H9 (cell line): ENCODE results near the gene RAI1. TPM values are rescaled to one million over a fixed set of nuclear protein-coding genes. Genes with fewer than 3 reads are reported as not detected.

Experiments used
- DNase-seq: peaks from one replicate; pipeline ENCODE4 v3.0.0-alpha.2; 2017
- H2AFZ ChIP-seq: one replicate; pipeline ENCODE4 v1.6.1; 2013; ENCODE audit warnings: mild to moderate bottlenecking, low read length, control low read depth, moderate library complexity
- H2AK5ac ChIP-seq: 2 replicates; pipeline ENCODE4 v1.6.1; 2013; ENCODE audit warnings: low read length, control low read depth, mixed read lengths; ENCODE audit not compliant: insufficient read length
- H2BK120ac ChIP-seq: one replicate; pipeline ENCODE4 v1.6.1; 2013; ENCODE audit warnings: low read depth, mild to moderate bottlenecking, low read length, control low read depth, inconsistent platforms; ENCODE audit not compliant: poor library complexity, severe bottlenecking
- H2BK12ac ChIP-seq: 2 replicates; pipeline ENCODE4 v1.6.1; 2013; ENCODE audit warnings: low read length, control low read depth, mixed read lengths, low read depth; ENCODE audit not compliant: insufficient read length
- H2BK15ac ChIP-seq: 2 replicates; pipeline ENCODE4 v1.6.1; 2013; ENCODE audit warnings: low read depth, low read length, control low read depth
- H2BK20ac ChIP-seq: one replicate; pipeline ENCODE4 v1.6.1; 2013; ENCODE audit warnings: low read depth, mild to moderate bottlenecking, low read length, control low read depth, inconsistent platforms; ENCODE audit not compliant: poor library complexity, severe bottlenecking
- H2BK5ac ChIP-seq: 2 replicates; pipeline ENCODE4 v1.6.1; 2013; ENCODE audit warnings: low read length, control low read depth, mixed read lengths; ENCODE audit not compliant: insufficient read length
- H3K14ac ChIP-seq: 2 replicates; pipeline ENCODE4 v1.6.1; 2013; ENCODE audit warnings: low read length, control low read depth; ENCODE audit not compliant: insufficient read depth
- H3K18ac ChIP-seq: 2 replicates; pipeline ENCODE4 v1.6.1; 2013; ENCODE audit warnings: low read depth, mild to moderate bottlenecking, mixed read lengths, low read length, control low read depth; ENCODE audit not compliant: insufficient read length
- H3K23ac ChIP-seq: 2 replicates; pipeline ENCODE4 v1.6.1; 2013; ENCODE audit warnings: low read length, control low read depth, mixed read lengths, low read depth; ENCODE audit not compliant: insufficient read length
- H3K23me2 ChIP-seq: 2 replicates; pipeline ENCODE4 v1.6.1; 2013; ENCODE audit warnings: low read depth, mild to moderate bottlenecking, mixed read lengths, low read length, control low read depth; ENCODE audit not compliant: insufficient read length, poor library complexity, severe bottlenecking
- H3K27ac ChIP-seq: 2 replicates; pipeline ENCODE4 v1.5.1; 2013; ENCODE audit warnings: low read length, control low read depth, mixed read lengths, low read depth; ENCODE audit not compliant: insufficient read length
- H3K27me3 ChIP-seq: 2 replicates; pipeline ENCODE4 v1.6.1; 2013; ENCODE audit warnings: low read length, control low read depth, inconsistent platforms; ENCODE audit not compliant: insufficient read depth
- H3K4ac ChIP-seq: 2 replicates; pipeline ENCODE4 v1.6.1; 2013; ENCODE audit warnings: low read depth, mild to moderate bottlenecking, control low read depth, inconsistent platforms, low read length, moderate library complexity
- H3K4me1 ChIP-seq: 2 replicates; pipeline ENCODE4 v1.6.1; 2013; ENCODE audit warnings: low read length, control low read depth, inconsistent platforms; ENCODE audit not compliant: insufficient read depth
- H3K4me2 ChIP-seq: 2 replicates; pipeline ENCODE4 v1.6.1; 2013; ENCODE audit warnings: low read length, control low read depth, mixed read lengths; ENCODE audit not compliant: insufficient read length, insufficient read depth
- H3K56ac ChIP-seq: 2 replicates; pipeline ENCODE4 v1.6.1; 2013; ENCODE audit warnings: low read depth, mild to moderate bottlenecking, mixed read lengths, low read length, control low read depth; ENCODE audit not compliant: insufficient read length
- H3K79me1 ChIP-seq: 2 replicates; pipeline ENCODE4 v1.6.1; 2013; ENCODE audit warnings: low read depth, mild to moderate bottlenecking, moderate library complexity, low read length, control low read depth, inconsistent platforms; ENCODE audit not compliant: insufficient read depth, poor library complexity, severe bottlenecking
- H3K79me2 ChIP-seq: 2 replicates; pipeline ENCODE4 v1.6.1; 2013; ENCODE audit warnings: low read length, control low read depth, inconsistent platforms; ENCODE audit not compliant: insufficient read depth
- H3K9ac ChIP-seq: 2 replicates; pipeline ENCODE4 v1.6.1; 2013; ENCODE audit warnings: low read length, control low read depth, mixed read lengths; ENCODE audit not compliant: insufficient read length; ENCODE audit errors: extremely low read depth
- H3K9me3 ChIP-seq: one replicate; pipeline ENCODE4 v1.6.1; 2013; ENCODE audit warnings: low read depth, low read length, inconsistent platforms; ENCODE audit not compliant: control insufficient read depth
- H3T11ph ChIP-seq: one replicate; pipeline ENCODE4 v1.6.1; 2013; ENCODE audit warnings: mild to moderate bottlenecking, low read length, control low read depth, inconsistent platforms
- H4K20me1 ChIP-seq: one replicate; pipeline ENCODE4 v1.6.1; 2013; ENCODE audit not compliant: control insufficient read depth, insufficient read length, insufficient read depth
- H4K5ac ChIP-seq: 2 replicates; pipeline ENCODE4 v1.6.1; 2013; ENCODE audit warnings: low read depth, mild to moderate bottlenecking, mixed read lengths, low read length, control low read depth; ENCODE audit not compliant: insufficient read length
- H4K8ac ChIP-seq: replicated peaks from 2 replicates; pipeline ENCODE4 v1.6.1; 2013; ENCODE audit warnings: low read length, control low read depth, mixed read lengths, low read depth; ENCODE audit not compliant: insufficient read length
- H4K91ac ChIP-seq: 2 replicates; pipeline ENCODE4 v1.6.1; 2013; ENCODE audit warnings: low read depth, mild to moderate bottlenecking, moderate library complexity, mixed read lengths, low read length, control low read depth; ENCODE audit not compliant: insufficient read length
- H3K27ac Mint-ChIP-seq, 3 experiments: 2 replicates in 2 of 3; 3 replicates in 1 of 3; pipeline ENCODE4 v1.8.0; 2020 to 2021; ENCODE audit warnings: mixed read lengths in 3 of 3, mild to moderate bottlenecking in 1 of 3, moderate library complexity in 1 of 3
- H3K27me3 Mint-ChIP-seq: 2 replicates; pipeline ENCODE4 v1.8.0; 2021; ENCODE audit warnings: low read depth, mild to moderate bottlenecking, moderate library complexity, mixed read lengths
- H3K36me3 Mint-ChIP-seq, 3 experiments: 2 replicates in 2 of 3; 3 replicates in 1 of 3; pipeline ENCODE4 v1.8.0; 2020 to 2021; ENCODE audit warnings: low read depth in 3 of 3, mixed read lengths in 3 of 3; ENCODE audit not compliant: insufficient read depth in 1 of 3
- H3K4me1 Mint-ChIP-seq, 2 experiments: 2 replicates each; pipeline ENCODE4 v1.8.0; 2020; ENCODE audit warnings: mixed read lengths in 2 of 2
- H3K4me3 Mint-ChIP-seq, 2 experiments: 2 replicates in 1 of 2; 3 replicates in 1 of 2; pipeline ENCODE4 v1.8.0; 2020 to 2021; ENCODE audit warnings: mild to moderate bottlenecking in 2 of 2, mixed read lengths in 2 of 2, moderate library complexity in 1 of 2
- H3K9me3 Mint-ChIP-seq, 2 experiments: 2 replicates in 1 of 2; 3 replicates in 1 of 2; pipeline ENCODE4 v1.8.0; 2020; ENCODE audit warnings: mild to moderate bottlenecking in 2 of 2, mixed read lengths in 2 of 2, moderate library complexity in 1 of 2
- WGBS: extraction: QIAGEN DNeasy Blood & Tissue Kit; methylation state at CpG from one replicate; pipeline ENCODE4 v1.1.7; 2013; ENCODE audit warnings: missing lambda C conversion rate, low lambda C conversion rate, mixed read lengths; ENCODE audit not compliant: insufficient read length; ENCODE audit errors: extremely low coverage; 5-methylcytosine and 5-hydroxymethylcytosine counted together
- total RNA-seq: library from RNA; stranded (reverse); gene quantifications from 2 replicates; pipeline ENCODE4 v1.2.1, GENCODE V29; 2021
- TF ChIP-seq, protein P1 (sequence below): fragments of 200-600 bp; sonication (generic); conservative IDR thresholded peaks from 3 replicates; pipeline ENCODE4 v1.8.0; 2021; ENCODE audit warnings: antibody characterized with exemption, mild to moderate bottlenecking

The RAI1 gene
- total RNA-seq, 1 experiment from 2014 or later, result 1.5 TPM

DNA sequence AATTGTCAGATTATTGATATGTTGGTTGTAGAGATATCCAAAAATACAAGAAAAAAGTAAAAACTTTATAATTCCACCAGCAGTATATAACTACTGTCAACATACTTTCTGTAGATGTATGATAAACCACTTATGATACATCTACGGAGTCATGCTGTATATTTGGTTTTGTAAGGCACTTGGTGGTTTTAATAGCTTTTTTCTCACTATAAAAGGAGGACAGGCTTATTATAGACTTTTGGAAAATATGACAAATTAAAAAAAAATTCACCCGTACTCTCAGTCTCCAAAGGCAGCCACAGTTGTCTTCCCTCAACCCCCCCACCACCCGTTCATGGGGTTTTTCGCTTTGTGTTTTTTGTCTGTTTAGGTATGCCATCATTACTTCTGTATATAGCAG, 14.8 kb downstream of the RAI1 start:
- no peaks in the 10 kb centered on the region for H4K20me1 ChIP-seq
- DNase-seq, result no peak
- no peak overlapping the region for H4K5ac ChIP-seq
- H3K23ac ChIP-seq, result no peak overlapping the region
- peaks cover 5% of the 10 kb centered on the region for H3K23me2 ChIP-seq
- H3K27ac ChIP-seq, result no peak overlapping the region
- no peak overlapping the region for H3T11ph ChIP-seq
- no peak overlapping the region for H2BK120ac ChIP-seq
- no peak overlapping the region for H3K4me2 ChIP-seq
- H3K9ac ChIP-seq, result no peak overlapping the region
- H3K36me3 Mint-ChIP-seq, result no peaks in the 10 kb centered on the region
- no peak overlapping the region for H4K91ac ChIP-seq
- no peak overlapping the region for H3K18ac ChIP-seq
- peaks cover 52% of the 10 kb centered on the region for H3K27me3 ChIP-seq
- H3K79me2 ChIP-seq, result no peaks in the 10 kb centered on the region
- H3K4me1 ChIP-seq, result peaks cover 9% of the 10 kb centered on the region; the same call in 1 of the 2 replicates
- H2AFZ ChIP-seq, result no peak overlapping the region
- no peak overlapping the region for H3K27ac Mint-ChIP-seq
- H3K27me3 Mint-ChIP-seq, result peaks cover 92% of the 10 kb centered on the region
- no peak overlapping the region for H2BK5ac ChIP-seq
- H3K56ac ChIP-seq, result no peak overlapping the region
- no peaks in the 10 kb centered on the region for H3K79me1 ChIP-seq
- H4K8ac ChIP-seq, result no peak overlapping the region
- H3K4me1 Mint-ChIP-seq, result peaks cover 33 to 66% of the 10 kb centered on the region in 2 experiments
- no peak overlapping the region for H2BK20ac ChIP-seq
- WGBS, result no CpG with 5 or more reads among the region's 4 CpGs
- H3K4me3 Mint-ChIP-seq, result no peak overlapping the region
- TF ChIP-seq, protein P1, sequence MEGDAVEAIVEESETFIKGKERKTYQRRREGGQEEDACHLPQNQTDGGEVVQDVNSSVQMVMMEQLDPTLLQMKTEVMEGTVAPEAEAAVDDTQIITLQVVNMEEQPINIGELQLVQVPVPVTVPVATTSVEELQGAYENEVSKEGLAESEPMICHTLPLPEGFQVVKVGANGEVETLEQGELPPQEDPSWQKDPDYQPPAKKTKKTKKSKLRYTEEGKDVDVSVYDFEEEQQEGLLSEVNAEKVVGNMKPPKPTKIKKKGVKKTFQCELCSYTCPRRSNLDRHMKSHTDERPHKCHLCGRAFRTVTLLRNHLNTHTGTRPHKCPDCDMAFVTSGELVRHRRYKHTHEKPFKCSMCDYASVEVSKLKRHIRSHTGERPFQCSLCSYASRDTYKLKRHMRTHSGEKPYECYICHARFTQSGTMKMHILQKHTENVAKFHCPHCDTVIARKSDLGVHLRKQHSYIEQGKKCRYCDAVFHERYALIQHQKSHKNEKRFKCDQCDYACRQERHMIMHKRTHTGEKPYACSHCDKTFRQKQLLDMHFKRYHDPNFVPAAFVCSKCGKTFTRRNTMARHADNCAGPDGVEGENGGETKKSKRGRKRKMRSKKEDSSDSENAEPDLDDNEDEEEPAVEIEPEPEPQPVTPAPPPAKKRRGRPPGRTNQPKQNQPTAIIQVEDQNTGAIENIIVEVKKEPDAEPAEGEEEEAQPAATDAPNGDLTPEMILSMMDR, result no peak
- no peak overlapping the region for H3K14ac ChIP-seq
- H2AK5ac ChIP-seq, result no peak overlapping the region
- no peak overlapping the region for H3K4ac ChIP-seq
- H2BK15ac ChIP-seq, result no peak overlapping the region
- H3K9me3 ChIP-seq, result no peaks in the 10 kb centered on the region
- H2BK12ac ChIP-seq, result no peak overlapping the region
- H3K9me3 Mint-ChIP-seq, result no peaks in the 10 kb centered on the region; a peak in 1 of 5 replicates
